Activated CD4-positive, alpha-beta T cell treated with anti-CD3 and anti-CD28 coated beads, Interleukin-2, amount 10 ng/mL, durations not matched to agents 7 days and 5 days (primary cell): Measurements from ENCODE around the gene CFAP58. TPM values are rescaled to one million over a fixed set of nuclear protein-coding genes. Genes with fewer than 3 reads are reported as not detected.
A peak's percentile ranks its signal among the peaks of the same experiment; 100 is the strongest.

Experiments used
- CTCF ChIA-PET: fragments of 350-600 bp; sonication (Branson Sonifier 250); formaldehyde crosslinking; loops from one replicate; lab custom pipeline; 2021; ENCODE audit warnings: antibody characterized with exemption; lab: Charles Lee
- POLR2A ChIA-PET: fragments of 350-600 bp; sonication (Branson Sonifier 250); formaldehyde crosslinking; loops from one replicate; lab custom pipeline; 2021; ENCODE audit warnings: antibody characterized with exemption; lab: Charles Lee
- DNase-seq: peaks from one replicate; pipeline ENCODE4 v3.0.0-alpha.2; 2020
- H3K27ac Mint-ChIP-seq: one replicate; pipeline ENCODE4 v1.8.0; 2021; ENCODE audit warnings: mild to moderate bottlenecking, moderate library complexity, mixed read lengths
- H3K27me3 Mint-ChIP-seq: one replicate; pipeline ENCODE4 v1.8.0; 2021; ENCODE audit warnings: mixed read lengths
- H3K36me3 Mint-ChIP-seq: one replicate; pipeline ENCODE4 v1.8.0; 2021; ENCODE audit warnings: low read depth, mixed read lengths
- H3K4me1 Mint-ChIP-seq: one replicate; pipeline ENCODE4 v1.8.0; 2021; ENCODE audit warnings: mixed read lengths
- H3K4me3 Mint-ChIP-seq: one replicate; pipeline ENCODE4 v1.8.0; 2021; ENCODE audit warnings: mild to moderate bottlenecking, moderate library complexity, mixed read lengths
- H3K9me3 Mint-ChIP-seq: one replicate; pipeline ENCODE4 v1.8.0; 2021; ENCODE audit warnings: mixed read lengths
- total RNA-seq, 2 experiments: library from RNA; stranded (reverse); gene quantifications; one replicate each; pipeline ENCODE4 v1.2.3, GENCODE V29; 2021

CFAP58 gene
- under 1 TPM; 0.22 to 0.27 TPM for total RNA-seq

- no peaks in the 10 kb centered on the region for H3K36me3 Mint-ChIP-seq
- peak; percentile 92 for DNase-seq
- H3K4me3 Mint-ChIP-seq: peak within 1 kb of the TSS; percentile 34
- no peaks in the 10 kb centered on the region for H3K4me1 Mint-ChIP-seq
- H3K27me3 Mint-ChIP-seq: no peaks in the 10 kb centered on the region
- CTCF ChIA-PET: interaction anchor here (0.5 to 6.0 kb wide), 22 partner anchors 11 to 377 kb away, joined by 3 to 47 read pairs (median 6); partner anchors contain the start of genes GSTO1 and ITPRIP
- H3K9me3 Mint-ChIP-seq: no peaks in the 10 kb centered on the region
- POLR2A ChIA-PET: interaction anchor here (1.0 kb wide), 1 partner anchor 16 kb away, joined by 7 read pairs; no protein-coding TSS in a partner anchor
- H3K27ac Mint-ChIP-seq: peak within 1 kb of the TSS; percentile 51
These were observed at the start of gene CFAP58 for GRCh38 chr10:104353325-104354048. Gene CFAP58 (plus strand): TSS chr10:104353833. CDS start chr10:104353898, 65 bp downstream.

- H3K27me3 Mint-ChIP-seq: no peaks in the 10 kb centered on the region
- H3K36me3 Mint-ChIP-seq: peaks cover 24% of the 10 kb centered on the region
- no peak for DNase-seq
- H3K4me1 Mint-ChIP-seq: peaks cover 75% of the 10 kb centered on the region
- H3K27ac Mint-ChIP-seq: no peak overlapping the region
- H3K4me3 Mint-ChIP-seq: no peak overlapping the region
- POLR2A ChIA-PET: no interaction called here
- H3K9me3 Mint-ChIP-seq: peaks cover 8% of the 10 kb centered on the region
- CTCF ChIA-PET: interaction anchor here (1.0 to 4.7 kb wide), 9 partner anchors 9 to 53 kb away, joined by 3 to 47 read pairs (median 11); partner anchors contain the start of gene CFAP58
These were observed 49.3 kb upstream of the CFAP58 start for GRCh38 chr10:104304356-104304745.

- no peak for DNase-seq
- peaks cover 78% of the 10 kb centered on the region for H3K4me1 Mint-ChIP-seq
- ChIA-PET POLR2A (no interaction called here), CTCF (interaction anchor here (1.6 to 4.7 kb wide), 11 partner anchors 9 to 52 kb away, joined by 5 to 47 read pairs (median 15); partner anchors contain the start of genes CFAP58 and ITPRIP)
- H3K4me3 Mint-ChIP-seq: no peak overlapping the region
- peaks cover 27% of the 10 kb centered on the region for H3K36me3 Mint-ChIP-seq
- peaks cover 8% of the 10 kb centered on the region for H3K9me3 Mint-ChIP-seq
- no peak overlapping the region for H3K27ac Mint-ChIP-seq
- no peaks in the 10 kb centered on the region for H3K27me3 Mint-ChIP-seq
These were observed 48.7 kb upstream of the CFAP58 start for GRCh38 chr10:104304927-104305326.

- no peak for DNase-seq
- CTCF ChIA-PET: interaction anchor here (0.9 to 4.7 kb wide), 12 partner anchors 9 to 160 kb away, joined by 3 to 47 read pairs (median 13); partner anchors contain the start of genes CFAP58 and ITPRIP
- Mint-ChIP-seq H3K36me3 (peaks cover 42% of the 10 kb centered on the region), H3K9me3 (peaks cover 5% of the 10 kb centered on the region), H3K27ac (no peak overlapping the region), H3K4me3 (no peak overlapping the region), H3K4me1 (peaks cover 76% of the 10 kb centered on the region), H3K27me3 (no peaks in the 10 kb centered on the region)
- POLR2A ChIA-PET: interaction anchor here (1.9 kb wide), 1 partner anchor 32 kb away, joined by 7 read pairs; the partner anchor contains the start of gene ITPRIP
These were observed 46.7 kb upstream of the CFAP58 start for GRCh38 chr10:104306897-104307296.

GRCh38 chr10:104307576-104308438 is 45.8 kb upstream of the CFAP58 start:
- H3K27ac Mint-ChIP-seq: peak overlapping the region; percentile 89
- DNase-seq: no peak
- H3K4me1 Mint-ChIP-seq: peaks cover 82% of the 10 kb centered on the region
- peaks cover 5% of the 10 kb centered on the region for H3K9me3 Mint-ChIP-seq
- peaks cover 44% of the 10 kb centered on the region for H3K36me3 Mint-ChIP-seq
- ChIA-PET CTCF (interaction anchor here (0.9 to 4.7 kb wide), 8 partner anchors 8 to 44 kb away, joined by 3 to 47 read pairs (median 20); partner anchors contain the start of gene CFAP58), POLR2A (interaction anchor here (0.6 kb wide), 1 partner anchor 38 kb away, joined by 4 read pairs; no protein-coding TSS in a partner anchor)
- H3K27me3 Mint-ChIP-seq: no peaks in the 10 kb centered on the region
- H3K4me3 Mint-ChIP-seq: no peak overlapping the region

GRCh38 chr10:104308439-104308903 is 45.2 kb upstream of the CFAP58 start:
- Mint-ChIP-seq H3K27ac (peak overlapping the region; percentile 89), H3K9me3 (no peaks in the 10 kb centered on the region), H3K4me3 (peak overlapping the region; percentile 53), H3K4me1 (peaks cover 78% of the 10 kb centered on the region), H3K36me3 (peaks cover 46% of the 10 kb centered on the region), H3K27me3 (no peaks in the 10 kb centered on the region)
- peak; percentile 65 for DNase-seq
- ChIA-PET POLR2A (no interaction called here), CTCF (interaction anchor here (4.7 kb wide), 1 partner anchor 43 kb away, joined by 47 read pairs; the partner anchor contains the start of gene CFAP58)

- ChIA-PET CTCF (interaction anchor here (0.8 to 2.9 kb wide), 8 partner anchors 12 to 55 kb away, joined by 3 to 9 read pairs (median 3); partner anchors contain the start of gene ITPRIP), POLR2A (no interaction called here)
- Mint-ChIP-seq H3K9me3 (no peaks in the 10 kb centered on the region), H3K4me1 (peaks cover 67% of the 10 kb centered on the region), H3K36me3 (peaks cover 49% of the 10 kb centered on the region), H3K4me3 (no peak overlapping the region), H3K27ac (peak overlapping the region; percentile 55), H3K27me3 (no peaks in the 10 kb centered on the region)
- no peak for DNase-seq
These were observed 43.4 kb upstream of the CFAP58 start for GRCh38 chr10:104309980-104310978.

- CTCF ChIA-PET: interaction anchor here (1.3 to 2.9 kb wide), 6 partner anchors 13 to 40 kb away, joined by 3 to 9 read pairs (median 4); no protein-coding TSS in a partner anchor
These were observed 42.4 kb upstream of the CFAP58 start for GRCh38 chr10:104311184-104311720.

GRCh38 chr10:104314591-104315485 is 38.8 kb upstream of the CFAP58 start:
- Mint-ChIP-seq H3K9me3 (no peaks in the 10 kb centered on the region), H3K27ac (no peak overlapping the region)

More at GRCh38 chr10:104311184-104311720, 42.4 kb upstream of the CFAP58 start:
- H3K4me3 Mint-ChIP-seq: no peak overlapping the region
- peaks cover 52% of the 10 kb centered on the region for H3K36me3 Mint-ChIP-seq
- H3K4me1 Mint-ChIP-seq: peaks cover 59% of the 10 kb centered on the region
- POLR2A ChIA-PET: no interaction called here
- peak overlapping the region; percentile 27 for H3K27ac Mint-ChIP-seq
- DNase-seq: no peak
- no peaks in the 10 kb centered on the region for H3K27me3 Mint-ChIP-seq
- H3K9me3 Mint-ChIP-seq: no peaks in the 10 kb centered on the region

GRCh38 chr10:104315486-104315921 is 38.1 kb upstream of the CFAP58 start:
- no peak overlapping the region for H3K27ac Mint-ChIP-seq
- CTCF ChIA-PET: interaction anchor here (1.1 to 3.5 kb wide), 7 partner anchors 9 to 38 kb away, joined by 3 to 15 read pairs (median 4); no protein-coding TSS in a partner anchor
- POLR2A ChIA-PET: no interaction called here
- peaks cover 41% of the 10 kb centered on the region for H3K36me3 Mint-ChIP-seq
- no peak for DNase-seq
- H3K4me1 Mint-ChIP-seq: peaks cover 47% of the 10 kb centered on the region
- no peaks in the 10 kb centered on the region for H3K9me3 Mint-ChIP-seq
- no peak overlapping the region for H3K4me3 Mint-ChIP-seq
- H3K27me3 Mint-ChIP-seq: no peaks in the 10 kb centered on the region

More at GRCh38 chr10:104314591-104315485, 38.8 kb upstream of the CFAP58 start:
- Mint-ChIP-seq H3K27me3 (no peaks in the 10 kb centered on the region), H3K4me1 (peaks cover 47% of the 10 kb centered on the region), H3K36me3 (peaks cover 44% of the 10 kb centered on the region), H3K4me3 (no peak overlapping the region)
- POLR2A ChIA-PET: no interaction called here
- CTCF ChIA-PET: interaction anchor here (0.9 to 3.5 kb wide), 8 partner anchors 9 to 40 kb away, joined by 3 to 15 read pairs (median 5); no protein-coding TSS in a partner anchor
- DNase-seq: no peak
